Cardiac fibroblast (primary cell): ENCODE results near the gene GRAMD1B.
A peak's percentile ranks its signal among the peaks of the same experiment; 100 is the strongest.

Source experiments
- DNase-seq, 2 donors: peaks; one replicate each; pipeline versions ENCODE4 v3.0.0 to v3.0.0-alpha.2; 2010; ENCODE audit warnings: low read depth in 2 of 2
- H3K4me3 ChIP-seq, 2 donors: replicated peaks in 1 of 2; 1 replicate in 1 of 2; 2 replicates in 1 of 2; pipeline ENCODE4 v1.5.1; 2011; ENCODE audit warnings: low read depth in 2 of 2, low read length in 2 of 2, mild to moderate bottlenecking in 2 of 2, moderate library complexity in 1 of 2
- CTCF ChIP-seq: IDR thresholded peaks from one replicate; pipeline ENCODE4 v1.5.1; 2011; ENCODE audit warnings: low read depth, mild to moderate bottlenecking, low read length, inconsistent platforms

The GRAMD1B gene

GRCh38 chr11:123531325-123531724 lies 101.3 kb downstream of the GRAMD1B start:
- DNase-seq, result no peak
- TF ChIP-seq CTCF, result no peak
- no peak overlapping the region for H3K4me3 ChIP-seq

- DNase-seq, result no peak
- H3K4me3 ChIP-seq, result no peak overlapping the region
- TF ChIP-seq CTCF, result no peak
Observed at GRCh38 chr11:123532131-123532530, 102.1 kb downstream of the GRAMD1B start.

GRCh38 chr11:123535401-123535800 lies 105.3 kb downstream of the GRAMD1B start:
- TF ChIP-seq CTCF, result no peak
- H3K4me3 ChIP-seq, result no peak overlapping the region
- DNase-seq, result no peak

- no peak for TF ChIP-seq CTCF
- peak; percentile 49 to 56 for DNase-seq
- H3K4me3 ChIP-seq, result no peak overlapping the region
Observed at GRCh38 chr11:123536690-123537437, 106.8 kb downstream of the GRAMD1B start.

- H3K4me3 ChIP-seq, result no peak overlapping the region
- no peak for TF ChIP-seq CTCF
- DNase-seq, result no peak
Observed at GRCh38 chr11:123537726-123538125, 107.7 kb downstream of the GRAMD1B start.

GRCh38 chr11:123543797-123544196 lies 113.7 kb downstream of the GRAMD1B start:
- peak; percentile 62 to 67 for DNase-seq
- no peak overlapping the region for H3K4me3 ChIP-seq

More at GRCh38 chr11:123543797-123544196, 113.7 kb downstream of the GRAMD1B start:
- no peak for TF ChIP-seq CTCF
